GM12878 (cell line): ENCODE measurements around the gene LDB2.

Experiments
- ATF2 ChIP-seq: IDR thresholded peaks from 2 replicates; pipeline ENCODE4 v1.6.1; 2012; ENCODE audit warnings: low read length, inconsistent platforms
- CHD2 ChIP-seq: IDR thresholded peaks from 2 replicates; pipeline ENCODE4 v1.6.1; 2011; ENCODE audit warnings: low read depth, low read length, improper control_type of control experiment, borderline replicate concordance
- CTCF ChIP-seq, 3 experiments: IDR thresholded peaks in 2 of 3; conservative IDR thresholded peaks in 1 of 3; 2 replicates each; pipeline ENCODE4 v1.5.1; 2011; ENCODE audit warnings: low read depth in 3 of 3, low read length in 3 of 3, mild to moderate bottlenecking in 3 of 3, control low read depth in 2 of 3, moderate library complexity in 2 of 3, inconsistent platforms in 1 of 3, mixed read lengths in 1 of 3; ENCODE audit not compliant: control insufficient read depth in 2 of 3, insufficient read depth in 1 of 3; ENCODE audit errors: extremely low read depth in 1 of 3
- EZH2 ChIP-seq: IDR thresholded peaks from 2 replicates; pipeline ENCODE4 v1.6.1; 2012; ENCODE audit warnings: low read depth, mild to moderate bottlenecking, control low read depth, inconsistent platforms, low read length, borderline replicate concordance; ENCODE audit not compliant: control insufficient read depth
- GABPA ChIP-seq: IDR thresholded peaks from 2 replicates; pipeline ENCODE4 v1.6.1; 2014; ENCODE audit warnings: antibody characterized with exemption, low read depth, mild to moderate bottlenecking, inconsistent platforms
- JUND ChIP-seq: IDR thresholded peaks from 2 replicates; pipeline ENCODE4 v1.6.1; 2012; ENCODE audit warnings: low read depth, mild to moderate bottlenecking, low read length, improper control_type of control experiment, moderate library complexity
- NFIC ChIP-seq: IDR thresholded peaks from 2 replicates; pipeline ENCODE4 v1.6.1; 2012; ENCODE audit warnings: low read depth, mild to moderate bottlenecking, inconsistent platforms, low read length, moderate library complexity
- NFXL1 ChIP-seq: fragments of 450-650 bp; IDR thresholded peaks from 2 replicates; pipeline ENCODE4 v1.6.1; 2017; ENCODE audit warnings: antibody characterized with exemption, mild to moderate bottlenecking, borderline replicate concordance
- POLR2AphosphoS5 ChIP-seq: IDR thresholded peaks from 2 replicates; pipeline ENCODE4 v1.6.1; 2011; ENCODE audit warnings: mild to moderate bottlenecking, low read length, inconsistent platforms
- YY1 ChIP-seq: IDR thresholded peaks from 2 replicates; pipeline ENCODE4 v1.6.1; 2011; ENCODE audit warnings: low read depth, mild to moderate bottlenecking, low read length
- ZZZ3 ChIP-seq: IDR thresholded peaks from 2 replicates; pipeline ENCODE4 v1.6.1; 2011; ENCODE audit warnings: low read depth; ENCODE audit not compliant: control insufficient read depth, insufficient read length

DNA sequence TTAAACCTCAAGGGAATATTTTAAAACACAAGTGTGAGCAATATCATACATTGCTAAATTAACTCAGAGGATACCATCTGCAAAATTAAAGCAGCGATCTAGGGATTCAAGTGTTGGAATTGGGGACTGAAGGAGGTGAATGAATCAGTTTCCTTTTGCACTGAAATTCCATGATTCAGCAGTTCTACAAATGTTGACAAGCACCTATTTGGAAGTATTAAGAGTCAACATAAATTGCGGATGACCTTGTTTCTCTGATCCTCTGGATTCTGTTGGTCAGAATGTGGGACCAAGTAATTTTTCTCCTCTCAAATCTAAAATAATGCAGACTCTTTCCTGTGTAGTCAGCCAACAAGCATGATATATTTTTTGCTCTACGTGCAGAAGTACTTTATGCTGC lies 78.8 kb downstream of the LDB2 start:
- TF ChIP-seq CTCF (IDR thresholded peaks at IDR 0.05 in 2 of 3, conservative IDR thresholded peaks at IDR 0.05 in 1 of 3; ENCODE audit: control insufficient read depth in 2 of 3, extremely low read depth in 1 of 3, insufficient read depth in 1 of 3, low read depth in 3 of 3, low read length in 3 of 3) (no peak), ZZZ3 (no peak), YY1 (no peak), EZH2 (no peak), CHD2 (no peak), NFXL1 (no peak), JUND (no peak), NFIC (no peak), ATF2 (no peak), POLR2AphosphoS5 (no peak), GABPA (no peak)
